Sigmoid colon (tissue), 7 donors: ENCODE results near the gene LNPEP. TPM values are rescaled to one million over a fixed set of nuclear protein-coding genes. Genes with fewer than 3 reads are reported as not detected.

Experiments
- DNase-seq: peaks from one replicate; pipeline ENCODE4 v3.0.0-alpha.2; 2019
- H3K27ac ChIP-seq, 4 donors: fragments of 200-600 bp; sonication (generic); one replicate each; pipeline ENCODE4 v1.5.1; 2016 to 2019; ENCODE audit warnings: mild to moderate bottlenecking in 1 of 4
- H3K27me3 ChIP-seq, 3 donors: fragments of 200-600 bp; sonication (generic); one replicate each; pipeline ENCODE4 v1.5.1; 2019; ENCODE audit warnings: mild to moderate bottlenecking in 1 of 3
- H3K36me3 ChIP-seq, 4 donors: fragments of 200-600 bp; sonication (generic); one replicate each; pipeline ENCODE4 v1.5.1; 2016 to 2019
- H3K4me1 ChIP-seq, 4 donors: fragments of 200-600 bp; sonication (generic); one replicate each; pipeline ENCODE4 v1.5.1; 2017 to 2019
- H3K4me3 ChIP-seq, 4 donors: fragments of 200-600 bp; sonication (generic); one replicate each; pipeline ENCODE4 v1.5.1; 2017 to 2019; ENCODE audit warnings: mild to moderate bottlenecking in 2 of 4, moderate library complexity in 1 of 4
- H3K9me3 ChIP-seq, 4 donors: fragments of 200-600 bp in 3 of 4; sonication (generic) in 3 of 4; one replicate each; pipeline versions ENCODE4 v1.5.1 to v1.6.1; 2013 to 2019
- EP300 ChIP-seq, 4 donors: sonication (generic); formaldehyde crosslinking; IDR thresholded peaks; one replicate each; pipeline ENCODE4 v1.6.1; 2017; ENCODE audit warnings: antibody characterized with exemption in 4 of 4
- POLR2A ChIP-seq, 2 donors: fragments of 450-650 bp; IDR thresholded peaks; one replicate each; pipeline ENCODE4 v1.6.1; 2016; ENCODE audit warnings: antibody characterized with exemption in 2 of 2, mild to moderate bottlenecking in 2 of 2, moderate library complexity in 2 of 2
- POLR2AphosphoS5 ChIP-seq, 4 donors: sonication (generic); formaldehyde crosslinking; IDR thresholded peaks; one replicate each; pipeline ENCODE4 v1.6.1; 2017; ENCODE audit warnings: antibody characterized with exemption in 4 of 4
- WGBS, 2 donors: extraction: QIAGEN DNeasy Blood & Tissue Kit; methylation state at CpG; one replicate each; pipeline ENCODE4 v1.1.7; 2013; 5-methylcytosine and 5-hydroxymethylcytosine counted together
- intact Hi-C: fragments of 100-400 bp; cut with DNase I; formaldehyde crosslinking; loops from one replicate; pipeline ENCODE4 v1.15.1; 2023
- polyA plus RNA-seq, 3 donors: library from polyadenylated mRNA; stranded (reverse); fragments of 200-250 nt; gene quantifications; one replicate each; pipeline ENCODE4 v1.2.3, GENCODE V29; 2013
- total RNA-seq, 4 donors: library from RNA; depleted of rRNA; stranded (reverse); fragments of >200 nt; gene quantifications; one replicate each; pipeline ENCODE4 v1.1.0, GENCODE V29; 2016
- TF ChIP-seq, protein P1 (sequence below), 4 experiments: fragments of 450-650 bp in 3 of 4; fragments of 200-600 bp in 1 of 4; IDR thresholded peaks; one replicate each; pipeline ENCODE4 v1.5.1; 2016 to 2019; ENCODE audit warnings: antibody characterized with exemption in 4 of 4, mild to moderate bottlenecking in 3 of 4, moderate library complexity in 2 of 4
- donor health status: healthy with polysubstance abuse.
- donor health status: Bipolar disorder and iron deficiency.
- donor health status: healthy.

Gene LNPEP
- total and polyA plus RNA-seq, 7 donors = 1.4 to 68.1 (median 45.2) TPM

DNA sequence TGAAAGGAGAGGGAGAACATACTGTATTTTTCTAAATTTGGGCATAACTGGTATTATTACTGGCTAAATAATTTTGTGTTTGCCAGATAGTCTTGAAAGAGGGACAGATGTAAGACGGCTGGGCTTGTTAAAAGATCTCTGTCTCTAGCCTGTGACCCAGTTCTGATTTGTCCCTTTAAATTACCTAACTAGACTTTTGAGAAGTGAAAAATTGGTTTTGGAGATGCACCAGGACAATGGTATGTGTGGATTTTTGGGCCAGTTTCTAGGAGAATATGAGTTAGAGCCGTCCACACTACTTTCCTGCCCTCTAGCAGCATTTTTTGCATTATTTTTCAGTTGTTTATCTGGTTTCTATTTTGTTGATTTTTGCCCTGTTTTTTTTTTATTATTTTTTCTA is 33.5 kb downstream of the LNPEP start:
- no peak for DNase-seq
- Histone ChIP-seq H3K4me1 (peaks cover 0 to 32% (median 26%) of the 10 kb centered on the region in 4 donors), H3K4me3 (no peak overlapping the region), H3K36me3 (no peaks in the 10 kb centered on the region), H3K27me3 (no peaks in the 10 kb centered on the region), H3K27ac (peak overlapping the region in 2 of 4 donors; percentile 59 to 65), H3K9me3 (no peaks in the 10 kb centered on the region)
- 69 to 79% methylated on average over 2 of the region's 2 CpGs for WGBS, 2 donors
- intact Hi-C loops = no loop called here
- TF ChIP-seq POLR2A (IDR thresholded peaks at IDR 0.05) = no peak
- no peak for TF ChIP-seq EP300 (IDR thresholded peaks at IDR 0.05)

DNA sequence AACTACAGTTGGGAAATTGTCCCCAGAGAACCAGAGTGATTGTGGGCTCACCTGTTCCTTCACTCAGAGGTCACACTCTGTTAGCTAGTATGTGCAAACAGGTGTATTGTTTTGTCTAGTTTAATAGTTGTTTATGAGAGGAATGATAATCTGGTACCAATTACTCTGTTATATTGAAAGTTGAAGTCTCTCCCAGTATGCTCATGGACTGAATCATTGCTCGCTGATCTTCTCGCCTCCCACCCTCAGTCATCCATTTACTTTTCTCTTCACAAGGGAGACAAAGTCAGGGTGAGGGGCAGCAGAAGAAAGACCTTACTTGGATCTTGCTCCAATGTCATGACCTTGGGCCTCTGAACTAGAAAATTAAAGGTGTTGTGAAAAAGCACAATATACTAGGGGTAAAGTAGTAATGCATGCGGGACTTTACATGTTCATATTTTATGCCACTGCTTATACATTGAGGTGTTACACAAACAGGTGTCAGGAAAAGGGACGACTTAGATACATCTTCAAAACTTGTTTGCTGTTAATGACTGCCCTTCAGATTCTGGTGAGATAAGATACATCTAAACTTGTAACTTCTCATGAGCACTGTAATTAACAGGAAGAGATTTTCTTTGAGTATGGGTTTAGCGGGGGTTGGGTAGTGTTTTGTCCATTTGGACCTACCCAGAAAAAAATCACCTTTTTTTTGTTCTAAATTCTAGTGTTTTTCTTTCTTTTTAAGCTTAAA is 36.9 kb downstream of the LNPEP start:
- H3K27ac ChIP-seq = no peak overlapping the region
- intact Hi-C loops = loop anchor here (10.0 kb wide), 1 partner anchor 218 kb away; no protein-coding TSS in a partner anchor
- no peak overlapping the region for H3K4me3 ChIP-seq
- peaks cover 0 to 46% (median 35%) of the 10 kb centered on the region in 4 donors for H3K4me1 ChIP-seq
- 84 to 92% methylated on average over 5 of the region's 5 CpGs for WGBS, 2 donors
- DNase-seq = no peak
- TF ChIP-seq, protein P1, sequence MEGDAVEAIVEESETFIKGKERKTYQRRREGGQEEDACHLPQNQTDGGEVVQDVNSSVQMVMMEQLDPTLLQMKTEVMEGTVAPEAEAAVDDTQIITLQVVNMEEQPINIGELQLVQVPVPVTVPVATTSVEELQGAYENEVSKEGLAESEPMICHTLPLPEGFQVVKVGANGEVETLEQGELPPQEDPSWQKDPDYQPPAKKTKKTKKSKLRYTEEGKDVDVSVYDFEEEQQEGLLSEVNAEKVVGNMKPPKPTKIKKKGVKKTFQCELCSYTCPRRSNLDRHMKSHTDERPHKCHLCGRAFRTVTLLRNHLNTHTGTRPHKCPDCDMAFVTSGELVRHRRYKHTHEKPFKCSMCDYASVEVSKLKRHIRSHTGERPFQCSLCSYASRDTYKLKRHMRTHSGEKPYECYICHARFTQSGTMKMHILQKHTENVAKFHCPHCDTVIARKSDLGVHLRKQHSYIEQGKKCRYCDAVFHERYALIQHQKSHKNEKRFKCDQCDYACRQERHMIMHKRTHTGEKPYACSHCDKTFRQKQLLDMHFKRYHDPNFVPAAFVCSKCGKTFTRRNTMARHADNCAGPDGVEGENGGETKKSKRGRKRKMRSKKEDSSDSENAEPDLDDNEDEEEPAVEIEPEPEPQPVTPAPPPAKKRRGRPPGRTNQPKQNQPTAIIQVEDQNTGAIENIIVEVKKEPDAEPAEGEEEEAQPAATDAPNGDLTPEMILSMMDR (IDR thresholded peaks at IDR 0.05) = no peak
- TF ChIP-seq EP300 (IDR thresholded peaks at IDR 0.05) (no peak), POLR2A (IDR thresholded peaks at IDR 0.05) (no peak), POLR2AphosphoS5 (IDR thresholded peaks at IDR 0.05) (no peak)
- no peaks in the 10 kb centered on the region for H3K9me3 ChIP-seq
- H3K27me3 ChIP-seq = no peaks in the 10 kb centered on the region
- no peaks in the 10 kb centered on the region for H3K36me3 ChIP-seq

DNA sequence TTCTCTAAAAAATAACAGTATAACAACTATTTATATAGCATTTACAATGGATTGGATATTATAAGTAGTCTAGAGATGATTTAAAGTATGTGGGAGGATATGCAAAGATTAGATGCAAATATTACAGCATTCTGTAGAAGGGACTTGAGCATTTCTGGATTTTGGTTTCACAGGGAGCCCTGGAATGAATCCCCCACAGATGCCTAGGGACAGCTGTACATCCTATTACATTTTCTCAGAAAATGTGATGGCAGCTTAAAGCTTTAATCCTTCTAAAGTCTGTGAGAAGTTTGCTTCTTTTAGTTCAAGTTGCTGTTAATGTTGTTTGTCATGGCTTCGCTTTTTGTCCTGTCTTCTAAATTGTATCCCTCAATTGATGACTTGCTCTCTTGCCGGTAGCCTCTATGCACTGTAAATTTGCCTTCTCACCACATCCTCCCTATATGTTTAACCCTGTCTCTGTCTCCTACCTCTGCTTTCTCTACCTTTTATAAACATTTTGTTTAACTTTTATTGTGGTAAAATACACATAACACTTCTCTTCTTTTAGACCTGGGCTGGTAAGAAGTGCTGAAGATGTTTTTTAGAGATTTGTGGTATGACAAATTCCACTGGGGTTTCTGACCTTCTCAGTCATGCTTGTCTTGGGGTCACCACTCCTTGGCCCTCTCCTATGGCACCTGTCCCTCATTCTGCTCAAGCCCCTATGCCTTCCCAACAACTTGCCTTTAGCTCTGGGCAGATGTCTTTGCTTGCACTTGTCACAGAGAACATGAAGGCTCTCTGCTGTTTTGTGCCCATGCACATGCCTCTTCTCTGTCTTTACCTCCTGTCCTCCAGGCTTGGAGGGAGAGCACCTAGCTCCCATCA is 37.9 kb downstream of the LNPEP start:
- Histone ChIP-seq H3K9me3 (no peaks in the 10 kb centered on the region), H3K27me3 (no peaks in the 10 kb centered on the region), H3K4me1 (peaks cover 0 to 36% (median 25%) of the 10 kb centered on the region in 4 donors), H3K4me3 (no peak overlapping the region), H3K27ac (no peak overlapping the region), H3K36me3 (no peaks in the 10 kb centered on the region)
- DNase-seq = no peak
- 71 to 85% methylated on average over 2 of the region's 2 CpGs for WGBS, 2 donors
- intact Hi-C loops = loop anchor here (10.0 kb wide), 1 partner anchor 219 kb away; no protein-coding TSS in a partner anchor
- no peak for TF ChIP-seq EP300 (IDR thresholded peaks at IDR 0.05)
- TF ChIP-seq, protein P1 (IDR thresholded peaks at IDR 0.05) = no peak

DNA sequence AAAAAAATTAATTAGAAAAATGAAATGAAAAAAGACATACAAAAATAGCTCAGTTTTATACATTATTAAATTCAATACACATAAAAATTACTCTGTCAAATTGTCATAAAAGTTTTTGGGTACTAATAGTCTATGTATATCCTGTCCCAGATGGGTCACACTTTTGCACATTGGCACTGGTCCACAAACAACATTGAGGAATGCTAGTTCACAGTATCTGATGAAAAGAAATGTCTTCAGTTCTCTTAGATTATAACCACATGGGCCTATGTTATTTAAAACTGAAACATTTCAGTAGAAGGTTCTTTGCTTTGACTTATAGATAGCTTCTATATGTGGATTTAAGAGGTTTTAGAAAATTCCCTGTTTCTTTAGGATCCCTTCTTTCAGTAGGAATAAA is 39.8 kb downstream of the LNPEP start:
- Histone ChIP-seq H3K9me3 (no peaks in the 10 kb centered on the region), H3K36me3 (peaks cover 0 to 18% (median 4%) of the 10 kb centered on the region in 4 donors), H3K4me3 (no peak overlapping the region), H3K27me3 (no peaks in the 10 kb centered on the region), H3K27ac (no peak overlapping the region), H3K4me1 (peaks cover 0 to 24% (median 20%) of the 10 kb centered on the region in 4 donors)
- DNase-seq = no peak
- no peak for TF ChIP-seq POLR2AphosphoS5 (IDR thresholded peaks at IDR 0.05)
- TF ChIP-seq, protein P1 (IDR thresholded peaks at IDR 0.05) = no peak
- no peak for TF ChIP-seq EP300 (IDR thresholded peaks at IDR 0.05)
- no peak for TF ChIP-seq POLR2A (IDR thresholded peaks at IDR 0.05)
- intact Hi-C loops = loop anchor here (10.0 kb wide), 1 partner anchor 221 kb away; no protein-coding TSS in a partner anchor

DNA sequence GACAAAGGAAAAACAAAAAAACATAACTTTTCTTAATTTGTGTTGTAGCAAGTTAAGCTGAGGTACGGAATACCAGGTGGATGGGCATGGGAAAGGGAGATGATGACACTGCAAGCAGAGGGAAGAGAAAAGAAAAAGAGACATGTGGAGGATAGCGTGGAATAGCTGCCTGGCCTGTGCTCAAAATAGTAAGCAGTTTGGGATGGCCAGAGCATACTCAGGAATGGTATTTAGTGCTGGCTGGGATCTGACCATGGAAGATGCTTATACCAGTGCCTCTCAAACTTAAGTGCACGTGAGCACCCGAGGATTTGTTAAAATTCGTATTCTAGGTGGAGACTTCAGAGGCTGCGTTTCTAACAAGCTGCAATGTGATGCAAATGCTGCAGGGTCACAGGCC is 41.3 kb downstream of the LNPEP start:
- H3K4me1 ChIP-seq = peaks cover 0 to 31% (median 22%) of the 10 kb centered on the region in 4 donors
- H3K36me3 ChIP-seq = peaks cover 0 to 23% (median 4%) of the 10 kb centered on the region in 4 donors
- intact Hi-C loops = loop anchor here (10.0 kb wide), 1 partner anchor 222 kb away; no protein-coding TSS in a partner anchor

More for the DNA sequence above, 41.3 kb downstream of the LNPEP start:
- no peaks in the 10 kb centered on the region for H3K27me3 ChIP-seq
- no peak overlapping the region for H3K4me3 ChIP-seq
- DNase-seq = no peak
- peak overlapping the region in 3 of 4 donors; percentile 26 to 51 (median 38) for H3K27ac ChIP-seq
- TF ChIP-seq, protein P1 (IDR thresholded peaks at IDR 0.05) = no peak
- TF ChIP-seq POLR2A (IDR thresholded peaks at IDR 0.05) (no peak), POLR2AphosphoS5 (IDR thresholded peaks at IDR 0.05) (no peak), EP300 (IDR thresholded peaks at IDR 0.05) (no peak)
- WGBS, 2 donors = 80 to 91% methylated on average over 6 of the region's 6 CpGs
- H3K9me3 ChIP-seq = no peaks in the 10 kb centered on the region
